ENCODE data around the gene GTPBP4. TPM values are rescaled to one million over a fixed set of nuclear protein-coding genes. Genes with fewer than 3 reads are reported as not detected.

GTPBP4 gene
- total and polyA plus RNA-seq, 9 of the 15 experiments (the other 6 are each of a cell fraction or from before 2014, with no cell fraction given): 79.0 to 155 (median 128) TPM

DNA sequence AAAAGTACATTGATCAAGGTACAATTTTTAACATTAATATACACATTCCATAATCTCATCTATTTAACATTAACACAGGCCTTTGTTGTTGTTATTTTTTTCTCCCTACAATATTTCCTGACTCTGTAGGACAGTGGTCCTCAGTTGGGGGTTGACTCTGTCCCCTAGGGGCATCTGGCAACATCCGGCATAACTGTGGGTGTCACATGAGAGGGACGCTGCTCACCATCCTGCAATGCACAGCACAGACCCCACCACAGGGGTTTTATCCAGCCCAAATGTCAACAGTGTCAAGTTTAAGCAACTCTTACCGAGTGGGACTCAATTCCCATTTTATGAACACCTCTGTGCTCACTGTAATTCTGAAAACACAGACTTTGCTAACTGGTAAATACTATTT, 51.9 kb downstream of the GTPBP4 start:
- Histone ChIP-seq H3K9me1 (ENCODE audit: control insufficient read depth, insufficient read depth, low read length) (peaks cover 3% of the 10 kb centered on the region), H3K4me3 (no peak overlapping the region), H3K4me1 (replicated peaks in 1 of 2; ENCODE audit: control insufficient read depth in 2 of 2, insufficient read depth in 2 of 2, low read length in 2 of 2) (peaks cover 3 to 10% of the 10 kb centered on the region in 2 experiments), H3K27me3 (ENCODE audit: control insufficient read depth in 2 of 2, insufficient read depth in 2 of 2, low read length in 2 of 2) (no peaks in the 10 kb centered on the region), H3K27ac (ENCODE audit: extremely low read depth, low read depth, low read length) (no peak overlapping the region), H3K36me3 (ENCODE audit: control insufficient read depth, insufficient read depth, low read length) (peaks cover 68% of the 10 kb centered on the region), H4K20me1 (replicated peaks; ENCODE audit: control insufficient read depth, insufficient read depth, low read length) (peaks cover 19% of the 10 kb centered on the region), H3K4me2 (ENCODE audit: insufficient read depth, low read length) (no peak overlapping the region), H3K9me3 (replicated peaks; ENCODE audit: control insufficient read depth, insufficient read depth, low read depth, low read length) (no peaks in the 10 kb centered on the region), H3K9ac (ENCODE audit: insufficient read depth in 1 of 2, low read depth in 2 of 2, low read length in 2 of 2) (no peak overlapping the region), H3K79me2 (ENCODE audit: control insufficient read depth, insufficient read depth, low read length) (peaks cover 21% of the 10 kb centered on the region), H2AFZ (ENCODE audit: low read depth, low read length) (no peak overlapping the region)
- POLR2A ChIA-PET: no interaction called here
- CTCF ChIA-PET (ENCODE audit: low intra/inter-chr PET ratio): no interaction called here
- TSS peak; percentile 28 for BruUV-seq (replicated peaks)
- FAIRE-seq (no peak), DNase-seq (ENCODE audit: extremely low read depth in 1 of 4, low spot score in 3 of 4) (no peak), ATAC-seq (no peak)
- in situ Hi-C loops (cut with MboI) (no loop called here), intact Hi-C loops (cut with micrococcal nuclease) (no loop called here)
- WGBS (ENCODE audit: insufficient coverage, low coverage, missing lambda C conversion rate): 72% methylated on average over 3 of the region's 3 CpGs
- TF ChIP-seq FOXM1 (IDR thresholded peaks at IDR 0.05; ENCODE audit: low read depth): no peak
- TF ChIP-seq FOXM1 (CRISPR knock-in tag; IDR thresholded peaks at IDR 0.05; ENCODE audit: low read depth): no peak
- TF ChIP-seq, protein P1, sequence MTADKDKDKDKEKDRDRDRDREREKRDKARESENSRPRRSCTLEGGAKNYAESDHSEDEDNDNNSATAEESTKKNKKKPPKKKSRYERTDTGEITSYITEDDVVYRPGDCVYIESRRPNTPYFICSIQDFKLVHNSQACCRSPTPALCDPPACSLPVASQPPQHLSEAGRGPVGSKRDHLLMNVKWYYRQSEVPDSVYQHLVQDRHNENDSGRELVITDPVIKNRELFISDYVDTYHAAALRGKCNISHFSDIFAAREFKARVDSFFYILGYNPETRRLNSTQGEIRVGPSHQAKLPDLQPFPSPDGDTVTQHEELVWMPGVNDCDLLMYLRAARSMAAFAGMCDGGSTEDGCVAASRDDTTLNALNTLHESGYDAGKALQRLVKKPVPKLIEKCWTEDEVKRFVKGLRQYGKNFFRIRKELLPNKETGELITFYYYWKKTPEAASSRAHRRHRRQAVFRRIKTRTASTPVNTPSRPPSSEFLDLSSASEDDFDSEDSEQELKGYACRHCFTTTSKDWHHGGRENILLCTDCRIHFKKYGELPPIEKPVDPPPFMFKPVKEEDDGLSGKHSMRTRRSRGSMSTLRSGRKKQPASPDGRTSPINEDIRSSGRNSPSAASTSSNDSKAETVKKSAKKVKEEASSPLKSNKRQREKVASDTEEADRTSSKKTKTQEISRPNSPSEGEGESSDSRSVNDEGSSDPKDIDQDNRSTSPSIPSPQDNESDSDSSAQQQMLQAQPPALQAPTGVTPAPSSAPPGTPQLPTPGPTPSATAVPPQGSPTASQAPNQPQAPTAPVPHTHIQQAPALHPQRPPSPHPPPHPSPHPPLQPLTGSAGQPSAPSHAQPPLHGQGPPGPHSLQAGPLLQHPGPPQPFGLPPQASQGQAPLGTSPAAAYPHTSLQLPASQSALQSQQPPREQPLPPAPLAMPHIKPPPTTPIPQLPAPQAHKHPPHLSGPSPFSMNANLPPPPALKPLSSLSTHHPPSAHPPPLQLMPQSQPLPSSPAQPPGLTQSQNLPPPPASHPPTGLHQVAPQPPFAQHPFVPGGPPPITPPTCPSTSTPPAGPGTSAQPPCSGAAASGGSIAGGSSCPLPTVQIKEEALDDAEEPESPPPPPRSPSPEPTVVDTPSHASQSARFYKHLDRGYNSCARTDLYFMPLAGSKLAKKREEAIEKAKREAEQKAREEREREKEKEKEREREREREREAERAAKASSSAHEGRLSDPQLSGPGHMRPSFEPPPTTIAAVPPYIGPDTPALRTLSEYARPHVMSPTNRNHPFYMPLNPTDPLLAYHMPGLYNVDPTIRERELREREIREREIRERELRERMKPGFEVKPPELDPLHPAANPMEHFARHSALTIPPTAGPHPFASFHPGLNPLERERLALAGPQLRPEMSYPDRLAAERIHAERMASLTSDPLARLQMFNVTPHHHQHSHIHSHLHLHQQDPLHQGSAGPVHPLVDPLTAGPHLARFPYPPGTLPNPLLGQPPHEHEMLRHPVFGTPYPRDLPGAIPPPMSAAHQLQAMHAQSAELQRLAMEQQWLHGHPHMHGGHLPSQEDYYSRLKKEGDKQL (CRISPR knock-in tag; IDR thresholded peaks at IDR 0.05; ENCODE audit: borderline replicate concordance): no peak
- TF ChIP-seq, protein P2, sequence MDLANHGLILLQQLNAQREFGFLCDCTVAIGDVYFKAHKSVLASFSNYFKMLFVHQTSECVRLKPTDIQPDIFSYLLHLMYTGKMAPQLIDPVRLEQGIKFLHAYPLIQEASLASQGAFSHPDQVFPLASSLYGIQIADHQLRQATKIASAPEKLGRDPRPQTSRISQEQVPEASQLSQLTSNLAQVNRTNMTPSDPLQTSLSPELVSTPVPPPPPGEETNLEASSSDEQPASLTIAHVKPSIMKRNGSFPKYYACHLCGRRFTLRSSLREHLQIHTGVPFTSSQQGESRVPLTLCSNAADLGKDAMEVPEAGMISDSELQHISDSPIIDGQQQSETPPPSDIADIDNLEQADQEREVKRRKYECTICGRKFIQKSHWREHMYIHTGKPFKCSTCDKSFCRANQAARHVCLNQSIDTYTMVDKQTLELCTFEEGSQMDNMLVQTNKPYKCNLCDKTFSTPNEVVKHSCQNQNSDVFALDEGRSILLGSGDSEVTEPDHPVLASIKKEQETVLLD (IDR thresholded peaks at IDR 0.05): no peak
- TF ChIP-seq, protein P3, sequence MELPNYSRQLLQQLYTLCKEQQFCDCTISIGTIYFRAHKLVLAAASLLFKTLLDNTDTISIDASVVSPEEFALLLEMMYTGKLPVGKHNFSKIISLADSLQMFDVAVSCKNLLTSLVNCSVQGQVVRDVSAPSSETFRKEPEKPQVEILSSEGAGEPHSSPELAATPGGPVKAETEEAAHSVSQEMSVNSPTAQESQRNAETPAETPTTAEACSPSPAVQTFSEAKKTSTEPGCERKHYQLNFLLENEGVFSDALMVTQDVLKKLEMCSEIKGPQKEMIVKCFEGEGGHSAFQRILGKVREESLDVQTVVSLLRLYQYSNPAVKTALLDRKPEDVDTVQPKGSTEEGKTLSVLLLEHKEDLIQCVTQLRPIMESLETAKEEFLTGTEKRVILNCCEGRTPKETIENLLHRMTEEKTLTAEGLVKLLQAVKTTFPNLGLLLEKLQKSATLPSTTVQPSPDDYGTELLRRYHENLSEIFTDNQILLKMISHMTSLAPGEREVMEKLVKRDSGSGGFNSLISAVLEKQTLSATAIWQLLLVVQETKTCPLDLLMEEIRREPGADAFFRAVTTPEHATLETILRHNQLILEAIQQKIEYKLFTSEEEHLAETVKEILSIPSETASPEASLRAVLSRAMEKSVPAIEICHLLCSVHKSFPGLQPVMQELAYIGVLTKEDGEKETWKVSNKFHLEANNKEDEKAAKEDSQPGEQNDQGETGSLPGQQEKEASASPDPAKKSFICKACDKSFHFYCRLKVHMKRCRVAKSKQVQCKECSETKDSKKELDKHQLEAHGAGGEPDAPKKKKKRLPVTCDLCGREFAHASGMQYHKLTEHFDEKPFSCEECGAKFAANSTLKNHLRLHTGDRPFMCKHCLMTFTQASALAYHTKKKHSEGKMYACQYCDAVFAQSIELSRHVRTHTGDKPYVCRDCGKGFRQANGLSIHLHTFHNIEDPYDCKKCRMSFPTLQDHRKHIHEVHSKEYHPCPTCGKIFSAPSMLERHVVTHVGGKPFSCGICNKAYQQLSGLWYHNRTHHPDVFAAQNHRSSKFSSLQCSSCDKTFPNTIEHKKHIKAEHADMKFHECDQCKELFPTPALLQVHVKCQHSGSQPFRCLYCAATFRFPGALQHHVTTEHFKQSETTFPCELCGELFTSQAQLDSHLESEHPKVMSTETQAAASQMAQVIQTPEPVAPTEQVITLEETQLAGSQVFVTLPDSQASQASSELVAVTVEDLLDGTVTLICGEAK (IDR thresholded peaks at IDR 0.05): no peak
- TF ChIP-seq, protein P3 (CRISPR knock-in tag; IDR thresholded peaks at IDR 0.05): no peak

All from K562 (cell line).